Left cardiac atrium (tissue), 4 donors: ENCODE data around the gene NHLH2. TPM values are rescaled to one million over a fixed set of nuclear protein-coding genes. Genes with fewer than 3 reads are reported as not detected.

Experiments
- ATAC-seq, 2 donors: fragments of 200-7000 bp; cut with Tn5 transposase; one replicate each; pipeline ENCODE4 v1.9.1; 2020; ENCODE audit warnings: mild to moderate bottlenecking in 2 of 2, moderate library complexity in 2 of 2
- DNase-seq: peaks from one replicate; pipeline ENCODE4 v3.0.0-alpha.2; 2020
- intact Hi-C, 2 donors: fragments of 100-400 bp; cut with DNase I; formaldehyde crosslinking; loops; one replicate each; pipeline versions ENCODE4 v1.14.1 to v1.15.1; 2022 to 2023
- total RNA-seq, 2 donors: library from RNA; stranded (reverse); fragmentation: NEBNext Ultra II Directional; extraction: Animal tissue kit (Norgen Biotek cat#: 25700); gene quantifications; one replicate each; pipeline ENCODE4 v1.2.1, GENCODE V29; 2021
- donor health status: DM: no; HTN: yes; CAD: no.
- donor health status: DM: no; HTN: yes; CAD: no; lungs with severe emphysema.
- donor health status: DM: yes; HTN: yes; CAD: no.
- donor health status: Dilated cardiomyopathy.

Gene NHLH2
- total RNA-seq, 2 donors from 2014 or later, result not detected

DNA sequence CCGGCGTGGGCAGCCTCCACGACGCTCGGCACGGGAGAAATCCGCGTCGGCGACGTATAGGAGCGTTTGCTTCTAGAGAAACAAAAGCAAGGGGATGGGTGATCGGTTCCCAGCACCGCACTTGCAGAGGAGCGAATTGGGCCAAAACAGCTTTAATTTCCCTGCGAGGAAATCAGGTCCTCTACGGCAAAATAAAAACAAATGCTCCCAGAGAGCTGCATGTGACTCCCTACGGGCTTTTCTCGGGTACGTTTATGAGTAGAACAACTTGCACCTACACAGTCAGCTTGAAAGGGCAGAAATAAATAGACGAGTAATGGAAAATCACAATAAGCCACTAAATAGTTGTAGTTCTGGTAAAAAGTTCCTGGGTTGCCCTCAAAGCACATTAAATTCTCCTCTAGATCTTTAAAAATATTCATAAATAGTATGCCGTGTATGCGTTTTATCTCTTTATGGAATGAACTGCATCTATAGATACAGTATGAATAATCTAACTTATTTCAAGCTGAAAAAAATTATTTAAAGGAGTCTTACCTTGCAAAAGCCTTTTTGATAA is 1.2 kb downstream of the NHLH2 start:
- intact Hi-C loops, result no loop called here
- no peak for ATAC-seq
- DNase-seq, result no peak

DNA sequence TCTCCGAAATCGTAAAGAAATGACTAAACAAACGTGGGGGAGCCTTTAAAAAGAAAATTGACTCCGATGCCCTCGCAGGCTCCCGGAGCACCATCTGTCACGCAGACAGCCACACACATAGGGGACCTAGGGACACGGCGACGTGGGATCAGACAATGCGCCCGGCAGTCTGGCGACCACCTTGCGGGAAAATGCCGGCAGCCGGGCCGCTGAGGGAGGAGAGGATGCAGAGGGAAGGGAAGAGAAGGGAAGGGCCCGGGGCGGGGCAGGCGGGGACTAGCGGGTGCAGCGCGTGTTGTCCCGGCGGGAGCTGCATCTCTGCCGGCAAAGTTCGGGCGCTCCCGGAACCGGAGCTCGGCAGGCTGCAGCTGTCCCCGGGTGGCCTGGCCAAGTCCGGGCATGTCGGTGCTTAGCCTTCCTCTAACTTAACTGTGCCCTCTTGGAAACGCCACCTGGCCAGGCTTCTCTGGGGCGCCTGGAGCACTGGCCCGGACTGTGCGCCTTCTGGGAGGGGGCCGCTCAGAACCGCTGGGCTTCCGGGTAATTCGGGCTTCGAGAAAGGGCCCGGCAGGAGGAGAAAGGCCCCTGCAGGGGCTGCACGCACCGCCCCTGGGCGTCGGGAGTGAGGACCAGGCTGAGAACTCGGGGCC is 1.8 kb downstream of the NHLH2 start:
- DNase-seq (no peak), ATAC-seq (peak; percentile 48 to 67)
- intact Hi-C loops, result no loop called here

DNA sequence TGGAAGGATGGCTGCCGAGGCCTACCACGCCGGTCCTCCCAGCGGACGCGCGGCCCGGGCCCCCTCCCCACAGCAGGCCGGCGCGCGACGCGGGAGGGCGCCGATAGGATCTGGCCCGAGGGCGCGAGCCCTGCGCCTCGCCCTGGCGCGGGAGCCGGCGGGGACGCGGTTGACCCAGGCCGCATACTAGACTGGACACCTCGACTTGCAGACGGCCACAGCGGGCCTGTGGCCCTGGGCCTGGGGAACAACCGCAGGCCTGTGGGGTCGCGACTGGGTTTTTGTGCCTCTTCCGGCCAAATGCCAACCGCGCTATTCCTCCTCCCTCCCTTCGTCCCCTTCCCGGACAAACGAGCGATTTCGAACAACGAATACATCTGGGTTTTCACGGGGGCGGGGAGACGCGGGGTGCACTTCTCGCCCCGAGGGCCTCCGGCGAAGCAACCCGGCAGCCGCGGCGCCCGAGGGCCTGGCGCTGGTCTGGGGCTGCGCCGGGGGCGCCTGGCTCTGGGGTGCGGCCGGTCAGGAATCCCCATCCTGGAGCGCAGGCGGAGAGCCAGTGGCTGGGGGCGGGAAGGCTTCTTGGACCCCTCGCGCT is 2.4 kb downstream of the NHLH2 start:
- DNase-seq, result no peak
- intact Hi-C loops, result no loop called here

DNA sequence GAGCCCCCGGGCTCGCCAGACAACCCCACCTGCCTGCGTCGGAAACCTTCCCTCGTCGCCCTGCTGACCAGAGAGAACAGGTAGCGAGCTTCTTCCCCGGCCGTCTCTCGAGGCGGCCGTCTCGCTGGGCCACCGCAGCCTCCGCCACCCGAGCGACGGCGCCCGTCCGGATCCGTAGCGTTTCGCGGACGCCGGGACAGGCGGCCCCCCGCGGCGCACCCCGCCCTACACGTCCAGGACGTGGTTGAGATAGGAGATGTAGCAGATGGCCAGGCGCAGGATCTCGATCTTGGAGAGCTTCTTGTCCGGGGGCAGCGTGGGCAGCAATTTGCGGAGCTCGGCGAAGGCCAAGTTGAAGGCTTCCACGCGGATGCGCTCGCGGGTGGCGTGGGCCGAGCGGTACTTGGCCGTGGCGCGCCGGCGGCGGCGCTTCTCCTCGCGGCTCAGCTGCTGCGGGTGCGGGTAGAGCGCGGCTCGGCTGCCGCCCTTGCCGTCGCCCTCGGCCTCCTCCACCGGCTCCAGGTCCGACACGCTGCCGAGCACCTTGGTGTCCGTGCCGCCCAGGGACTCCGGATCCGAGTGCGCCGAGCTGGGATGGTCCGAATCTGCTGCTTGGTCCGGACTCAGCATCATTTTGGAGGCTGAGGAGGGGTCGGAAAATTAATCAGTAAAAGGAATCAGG is 3.0 kb downstream of the NHLH2 start:
- intact Hi-C loops, result no loop called here
- ATAC-seq, result peak; percentile 10 to 34
- DNase-seq, result no peak

More for the DNA sequence above, 2.4 kb downstream of the NHLH2 start:
- peak; percentile 30 to 44 for ATAC-seq

DNA sequence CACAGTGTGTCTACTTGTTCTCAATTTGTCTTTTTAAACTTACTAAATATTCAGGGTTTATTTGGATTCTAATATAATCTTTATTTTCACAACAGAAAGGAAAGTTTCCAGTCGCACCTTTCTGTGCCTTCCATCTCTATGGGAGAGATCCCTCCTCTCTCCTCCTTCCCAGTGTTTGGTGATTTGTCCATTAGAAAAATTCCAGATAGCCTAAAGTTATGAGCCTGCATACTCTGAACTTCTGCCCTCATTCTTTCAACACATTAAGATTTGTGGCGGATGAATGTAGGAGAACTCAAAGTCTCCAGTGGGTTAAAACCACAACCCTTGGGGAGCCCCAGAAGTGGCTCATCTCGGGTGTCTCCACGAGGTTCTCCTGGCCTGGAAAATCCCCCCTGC is 3.6 kb downstream of the NHLH2 start:
- intact Hi-C loops, result no loop called here
- no peak for DNase-seq
- no peak for ATAC-seq

DNA sequence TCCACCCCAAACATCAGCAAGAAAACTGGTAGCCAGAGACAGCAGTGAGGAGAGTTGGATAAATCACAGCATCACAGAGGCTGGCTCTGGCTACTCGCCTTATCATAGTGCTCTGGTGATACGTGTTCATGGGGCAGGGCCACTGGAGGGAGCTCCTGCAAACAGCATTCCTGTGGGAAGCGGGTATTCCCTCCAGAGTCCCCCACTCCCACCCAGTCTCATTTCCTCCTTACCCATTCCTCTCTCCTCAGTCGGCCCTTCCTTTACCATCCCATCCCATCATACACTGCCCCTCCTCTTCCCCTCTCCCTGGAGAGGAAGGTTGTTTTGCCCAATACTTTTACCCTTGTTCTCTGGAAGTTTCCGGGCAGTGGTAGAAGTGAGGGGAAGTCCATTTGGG is 7.1 kb downstream of the NHLH2 start:
- ATAC-seq (no peak), DNase-seq (no peak)
- intact Hi-C loops, result no loop called here

DNA sequence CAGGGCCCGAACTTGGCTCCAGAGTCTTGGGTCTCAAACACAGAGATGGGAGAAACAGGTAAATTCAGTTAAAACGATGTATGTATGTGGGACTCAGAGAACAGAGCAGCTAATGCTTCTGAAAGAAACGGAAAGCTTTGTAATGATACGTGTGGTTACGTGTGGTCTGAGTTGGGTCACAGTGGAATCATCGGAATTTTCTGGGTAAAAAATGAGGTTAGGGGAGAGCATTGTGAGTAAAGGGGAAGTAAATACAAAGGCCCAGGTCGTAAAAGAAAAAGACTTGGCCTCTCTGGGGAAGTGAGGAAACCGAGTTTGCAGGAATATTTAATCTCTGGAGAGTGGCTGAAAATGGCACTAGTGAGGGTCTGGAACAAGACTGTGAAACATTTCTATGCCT is 8.3 kb downstream of the NHLH2 start:
- ATAC-seq (no peak), DNase-seq (no peak)
- intact Hi-C loops, result no loop called here

DNA sequence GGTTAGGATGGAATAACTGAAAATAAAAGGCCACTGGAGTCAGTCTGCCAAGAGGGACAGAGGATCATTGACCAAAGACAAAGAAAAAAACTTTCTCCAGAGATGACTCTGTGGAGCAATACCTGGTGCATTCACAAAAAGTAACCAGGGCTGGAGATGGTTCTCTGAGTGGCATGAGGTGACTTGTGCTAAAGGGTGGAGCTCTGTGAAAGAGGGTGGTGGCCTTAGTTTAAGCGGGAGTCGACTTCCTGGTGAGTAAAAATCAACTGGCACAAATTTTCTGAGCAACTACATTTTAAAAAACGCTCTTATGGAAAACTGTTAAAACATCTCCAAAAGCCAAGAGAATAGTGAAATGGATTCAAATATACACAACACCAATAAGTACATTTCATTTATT is 10.0 kb downstream of the NHLH2 start:
- no peak for ATAC-seq
- intact Hi-C loops, result no loop called here
- DNase-seq, result no peak

DNA sequence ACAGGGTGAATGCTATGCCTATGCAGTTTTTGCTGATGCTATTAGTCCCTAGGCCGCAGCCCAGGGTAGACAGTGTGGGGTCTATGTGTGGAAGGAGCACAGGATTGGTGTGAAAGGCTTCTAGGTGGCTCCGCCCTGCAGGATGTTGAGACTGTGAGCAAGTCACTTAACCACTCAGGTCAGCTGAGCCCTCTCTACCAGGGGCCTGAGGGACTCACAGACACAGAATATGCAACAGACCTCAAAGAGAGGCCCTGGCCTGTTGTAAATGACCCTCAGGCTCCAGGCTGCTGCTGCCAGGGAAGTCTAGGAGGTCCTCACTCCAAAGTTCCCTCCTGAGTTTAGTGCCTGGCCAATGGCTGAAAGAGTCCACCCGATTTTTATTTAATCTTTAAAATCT is 11.0 kb downstream of the NHLH2 start:
- DNase-seq (no peak), ATAC-seq (no peak)
- intact Hi-C loops, result no loop called here

DNA sequence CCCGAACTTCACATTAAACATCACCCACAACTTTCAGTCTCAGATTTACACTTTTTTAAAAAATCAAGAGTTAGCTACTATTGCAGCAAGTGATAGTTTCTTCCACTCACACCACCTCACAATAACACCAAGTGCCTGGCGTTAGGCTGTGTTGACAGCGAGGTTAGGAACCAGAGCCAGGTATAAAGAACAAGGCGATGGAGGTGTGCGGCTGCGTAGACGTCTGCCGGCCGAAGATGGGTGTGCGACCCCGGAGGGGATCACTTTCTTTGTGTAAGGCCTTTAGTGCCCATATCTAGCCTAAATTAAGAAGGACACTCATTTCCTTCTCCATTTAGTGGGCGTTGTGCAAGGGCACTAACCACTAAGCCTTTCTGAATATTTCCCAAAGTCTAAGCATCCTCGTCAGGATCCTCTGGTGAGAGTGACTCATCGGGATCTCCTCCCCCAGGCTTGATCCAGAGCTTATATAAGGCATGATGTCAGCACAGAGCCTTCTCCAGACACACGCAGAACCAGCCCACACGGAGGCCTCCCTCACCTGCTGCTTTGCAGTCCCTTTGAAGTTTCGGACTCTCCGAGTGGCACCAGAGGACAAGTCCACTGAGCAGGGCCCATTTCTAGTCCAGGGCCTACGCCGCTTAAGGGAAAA is 11.8 kb downstream of the NHLH2 start:
- intact Hi-C loops, result no loop called here
- peak; percentile 37 for DNase-seq
- ATAC-seq, result peak in 1 of 2 donors; percentile 94

DNA sequence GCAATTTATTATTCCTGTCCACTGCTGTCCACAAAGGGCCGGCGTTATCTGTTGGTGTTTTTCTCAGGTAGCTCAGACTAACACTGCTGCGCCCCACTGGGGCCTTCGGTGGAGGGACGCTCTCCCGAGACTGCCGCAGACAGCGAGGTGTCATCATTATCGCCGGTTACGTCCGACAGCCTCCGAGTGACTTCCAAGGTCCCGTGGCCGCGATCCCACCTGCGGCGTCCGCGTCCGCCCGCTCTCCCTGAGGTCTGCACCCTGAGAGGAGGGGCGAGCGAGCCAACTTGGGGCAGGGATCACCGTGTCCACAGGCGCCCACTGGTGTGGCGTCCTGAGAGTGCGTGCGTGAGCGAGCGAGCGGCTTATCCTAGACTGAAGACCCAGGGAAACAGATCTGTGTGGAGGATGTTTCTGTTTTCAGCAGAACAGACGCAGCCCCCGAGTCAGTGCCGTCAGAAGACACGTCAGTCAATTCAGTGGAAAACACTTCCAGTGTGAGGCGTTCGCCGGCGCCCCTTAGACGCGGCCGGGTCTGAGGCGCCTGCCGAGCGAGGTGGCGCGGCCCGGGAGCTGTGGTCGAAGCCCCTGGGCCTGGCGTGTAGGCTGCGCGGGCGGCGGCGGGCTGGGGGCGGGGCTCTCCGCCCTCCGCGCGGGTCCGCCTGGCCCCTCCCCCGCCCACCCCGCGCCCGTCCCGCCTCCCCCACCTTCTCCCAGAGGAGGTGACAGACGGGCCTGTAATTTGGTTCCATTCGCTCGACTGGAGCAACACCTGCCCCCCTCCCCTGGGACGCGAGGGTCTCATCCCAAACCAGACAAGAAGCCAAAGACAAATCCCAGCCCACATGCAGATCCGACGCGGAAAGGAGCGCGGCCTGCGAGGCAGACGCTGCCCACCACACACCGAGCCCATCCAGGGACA is 12.6 kb downstream of the NHLH2 start:
- ATAC-seq (peak; percentile 81 to 84), DNase-seq (peak; percentile 35)
- intact Hi-C loops, result no loop called here

DNA sequence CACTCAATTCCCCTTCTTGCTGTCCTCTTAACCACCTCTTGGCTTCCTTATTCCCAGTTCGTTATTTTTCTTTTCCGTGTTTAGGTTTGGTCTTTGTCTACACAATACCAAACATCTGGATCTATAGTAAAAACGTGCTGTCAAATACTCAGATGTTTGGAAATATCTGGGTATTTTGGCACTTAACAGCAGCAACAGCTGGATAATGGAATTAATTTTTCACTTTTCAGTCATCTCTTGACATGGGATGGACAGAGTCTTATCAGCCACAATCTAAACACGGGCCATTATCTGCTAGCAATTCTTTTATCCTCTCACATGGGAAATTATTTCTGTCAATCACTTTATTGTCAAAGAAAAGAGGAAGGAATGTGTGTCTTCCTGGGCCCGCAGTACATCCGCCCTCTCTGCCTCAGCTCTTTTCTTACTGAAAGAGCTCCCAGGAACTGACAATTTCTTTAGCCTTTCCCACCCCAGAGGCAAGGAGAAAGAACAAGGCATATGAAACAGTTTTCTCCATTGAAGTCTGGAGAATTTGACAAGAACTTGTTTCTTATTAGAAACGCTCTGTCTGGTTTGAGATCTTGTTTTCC is 13.4 kb downstream of the NHLH2 start:
- ATAC-seq (no peak), DNase-seq (no peak)
- intact Hi-C loops, result no loop called here

DNA sequence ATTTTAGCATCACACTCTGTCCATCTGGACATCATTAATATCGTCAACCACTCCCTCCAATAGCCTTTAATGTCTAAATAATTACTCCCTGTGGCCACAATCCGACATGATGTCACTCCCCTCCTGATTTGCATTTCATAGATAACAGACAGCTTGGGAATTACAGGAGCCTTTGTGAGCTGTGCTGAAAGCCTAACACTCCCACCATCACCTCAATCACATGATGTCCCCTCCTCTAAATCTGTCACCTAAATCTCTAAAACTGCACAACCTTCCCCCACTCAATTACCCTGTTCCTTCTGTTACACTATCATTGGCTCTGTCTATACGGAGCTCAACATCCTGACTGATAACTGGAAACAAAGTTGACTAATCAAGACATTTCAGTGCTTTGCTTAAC is 14.3 kb downstream of the NHLH2 start:
- no peak for ATAC-seq
- DNase-seq, result no peak
- intact Hi-C loops, result no loop called here

DNA sequence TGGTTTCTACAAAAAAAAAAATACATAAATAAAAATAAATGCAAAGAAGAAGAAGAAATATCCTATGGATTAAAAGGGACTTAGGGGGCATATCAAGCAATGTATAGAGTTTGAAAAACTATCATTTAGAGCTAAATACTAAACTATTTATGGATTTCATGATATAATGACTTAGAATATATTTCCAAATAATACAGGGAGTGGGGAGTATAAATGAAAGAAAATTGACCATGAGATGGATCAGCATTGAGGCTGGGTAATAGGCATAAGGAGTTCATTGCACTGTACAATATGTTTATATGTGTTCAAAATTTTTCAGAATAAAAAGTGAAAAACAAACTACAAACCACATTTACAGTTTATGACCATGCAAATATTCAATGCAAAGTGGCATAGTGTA is 18.8 kb downstream of the NHLH2 start:
- intact Hi-C loops, result no loop called here
- DNase-seq (no peak), ATAC-seq (no peak)

DNA sequence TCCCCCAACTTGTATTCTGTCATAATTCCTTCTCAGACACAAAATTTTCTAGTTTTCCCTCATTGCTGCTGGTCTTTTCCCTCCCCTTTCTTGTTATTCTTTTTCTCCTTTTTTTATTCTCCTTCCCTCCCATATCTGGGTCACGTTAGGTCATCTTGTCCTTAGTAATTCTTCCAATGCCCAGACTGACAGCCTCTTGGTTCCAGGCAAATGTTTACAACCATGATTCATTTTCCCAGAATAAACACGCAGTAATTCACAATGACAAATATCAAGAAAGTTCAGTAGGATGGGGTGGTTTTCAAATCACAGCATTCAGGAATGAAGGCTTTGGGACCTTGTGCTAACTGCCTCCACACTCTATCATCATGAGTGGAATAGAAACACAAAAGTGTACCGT is 25.2 kb downstream of the NHLH2 start:
- intact Hi-C loops, result no loop called here
- DNase-seq (no peak), ATAC-seq (peak in 1 of 2 donors; percentile 32)

DNA sequence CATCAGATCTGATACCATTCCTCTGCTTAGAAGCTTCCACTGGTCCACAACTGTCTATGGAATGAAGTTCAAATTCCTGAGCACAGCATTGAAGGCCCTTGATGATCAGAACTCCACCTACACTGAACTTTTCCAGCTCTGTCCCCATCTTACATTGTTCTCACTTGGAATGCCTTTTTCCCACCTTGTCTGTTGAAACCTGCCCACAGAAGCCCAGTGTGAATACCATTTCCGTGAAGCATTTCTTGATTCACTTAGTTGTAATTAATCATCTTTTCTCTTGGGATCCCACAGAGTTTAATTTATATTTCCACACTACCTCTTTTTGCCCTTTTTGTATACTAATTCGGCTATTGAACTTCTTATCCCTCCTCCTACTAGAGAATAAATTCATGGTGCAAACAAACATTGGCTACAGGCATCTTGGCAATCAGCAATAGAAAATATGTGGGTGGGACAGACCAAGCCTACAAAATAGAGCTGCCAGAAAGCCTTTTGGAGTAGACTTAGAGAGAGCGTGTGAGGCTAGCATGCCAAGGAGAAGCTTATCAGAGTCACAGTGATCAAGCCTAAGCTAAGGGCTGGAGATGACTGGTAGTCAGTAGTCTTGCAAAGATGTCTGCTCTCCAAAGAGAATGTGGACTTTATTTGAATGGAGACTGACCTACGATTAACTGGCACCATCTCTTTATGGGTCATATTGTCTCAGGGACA is 26.1 kb downstream of the NHLH2 start:
- ATAC-seq (no peak), DNase-seq (no peak)
- intact Hi-C loops, result no loop called here

DNA sequence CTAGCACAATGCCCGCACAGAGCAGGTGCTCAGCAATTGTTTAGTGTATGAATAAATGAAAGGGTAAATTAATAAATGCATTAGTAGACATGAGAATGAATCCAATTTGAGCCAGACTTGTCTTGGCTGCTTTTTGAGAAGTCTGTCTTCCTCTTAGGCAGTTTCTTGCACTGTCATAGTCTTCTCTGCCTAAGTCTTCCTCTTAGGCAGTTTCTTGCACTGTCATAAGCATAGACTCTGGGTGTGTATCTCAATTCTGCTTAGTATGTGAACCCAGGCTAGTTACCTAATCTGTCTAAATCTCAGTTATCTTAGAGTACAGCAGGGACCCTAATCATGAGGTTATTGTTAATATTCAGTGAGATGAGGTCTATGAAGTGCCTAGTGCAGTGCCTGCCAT is 27.2 kb downstream of the NHLH2 start:
- intact Hi-C loops, result no loop called here
- no peak for DNase-seq
- no peak for ATAC-seq
